Adrenal gland (tissue), 5 donors: ENCODE data around the gene SBNO2.

Experiments used
- CTCF ChIP-seq, 6 experiments: fragments of 450-650 bp in 4 of 6; fragments of 200-600 bp in 2 of 6; sonication (generic) in 1 of 6; IDR thresholded peaks; 1 replicate in 5 of 6; 2 replicates in 1 of 6; pipeline versions ENCODE4 v1.5.1 to v1.8.0; 2016 to 2021; ENCODE audit warnings: antibody characterized with exemption in 6 of 6, mild to moderate bottlenecking in 2 of 6, moderate library complexity in 1 of 6
- POLR2A ChIP-seq, 2 donors: fragments of 450-650 bp; IDR thresholded peaks; one replicate each; pipeline ENCODE4 v1.6.1; 2017; ENCODE audit warnings: antibody characterized with exemption in 2 of 2, mild to moderate bottlenecking in 2 of 2, moderate library complexity in 1 of 2
- donor health status: DM: no; HTN: no; CAD: no.

DNA sequence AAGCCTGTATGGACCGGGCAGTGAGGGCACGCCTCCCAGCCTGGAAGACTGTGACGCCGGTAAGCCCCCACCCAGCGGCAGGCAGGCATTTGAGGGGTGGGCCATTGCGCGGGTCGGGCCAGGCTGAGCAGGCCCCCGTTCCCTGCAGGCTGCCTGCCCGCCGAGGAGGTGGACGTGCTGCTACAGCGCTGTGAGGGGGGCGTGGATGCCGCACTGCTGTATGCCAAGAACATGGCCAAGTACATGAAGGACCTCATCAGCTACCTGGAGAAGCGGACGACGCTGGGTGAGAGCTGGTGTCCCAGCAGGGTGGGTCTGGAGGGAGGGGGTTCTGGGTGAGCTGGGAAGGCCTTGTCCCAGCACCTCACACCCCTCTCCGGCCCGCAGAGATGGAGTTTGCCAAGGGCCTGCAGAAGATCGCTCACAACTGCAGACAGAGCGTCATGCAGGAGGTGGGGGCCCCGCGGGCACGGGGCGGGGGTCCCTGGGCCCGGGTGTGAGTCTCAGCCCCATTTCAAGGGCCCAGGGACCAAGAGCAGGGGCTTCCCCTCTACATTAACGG lies 100.0 kb downstream of the SBNO2 start:
- no peak for TF ChIP-seq CTCF (IDR thresholded peaks at IDR 0.05)
- no peak for TF ChIP-seq POLR2A (IDR thresholded peaks at IDR 0.05)
